Superior temporal gyrus (tissue), 1 donor: Measurements from ENCODE around the gene TCEANC2.
"Not testable (repeated sequence)": the region's sequence is repeated elsewhere in the genome, so short reads cannot be mapped to it uniquely, and the experiment has no call there.

Experiments
- DNase-seq: peaks from one replicate; pipeline ENCODE4 v3.0.0-alpha.2; 2016; ENCODE audit errors: extremely low spot score

The TCEANC2 gene

DNA sequence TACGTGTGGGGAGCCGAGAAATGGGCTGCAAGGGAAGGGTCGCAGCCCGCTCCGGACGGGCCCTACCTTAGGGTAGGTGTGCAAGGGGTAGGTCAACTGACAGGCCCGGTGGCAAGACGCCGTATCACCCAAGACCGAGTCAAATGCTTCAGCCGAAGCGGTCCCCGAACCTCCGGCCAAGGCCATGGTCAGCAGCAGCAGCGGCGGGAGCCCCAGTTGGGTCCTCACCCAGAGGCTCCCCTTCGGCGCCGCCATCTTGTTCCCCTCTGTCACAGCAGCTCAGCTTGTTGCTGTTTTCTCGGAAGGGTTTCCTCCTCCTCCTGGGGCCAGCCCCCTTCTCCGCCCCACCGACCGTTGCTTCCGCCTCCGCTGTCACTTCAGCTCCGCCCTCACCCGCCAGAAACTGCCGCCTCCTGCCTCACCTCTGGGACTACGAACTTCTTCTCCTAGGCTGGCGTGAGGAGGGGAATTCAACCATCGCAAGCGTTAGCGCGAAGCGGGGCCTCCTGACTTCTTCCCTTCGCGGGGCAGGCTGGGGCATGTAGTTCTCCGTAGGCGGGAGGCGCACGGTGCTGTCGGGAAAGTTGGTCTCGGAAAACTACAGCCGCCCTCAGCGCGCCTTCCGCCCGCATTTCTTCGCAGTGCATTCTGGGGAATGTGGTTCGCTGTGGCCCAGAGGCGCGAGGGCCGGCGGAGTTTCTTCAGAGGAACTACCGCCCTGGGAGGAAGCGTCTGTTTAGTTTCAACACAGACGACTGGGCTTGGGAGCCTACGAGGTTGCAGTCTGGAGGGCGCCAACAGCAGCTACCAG, at the start of gene TCEANC2, which contains the start of gene TMEM59:
Gene TCEANC2 (plus strand): TSS at position 675 of the 811 bp plus-strand sequence. CDS start 815 bp downstream, outside the sequence.
Gene TMEM59 (minus strand): TSS at position 271 of the 811 bp plus-strand sequence. CDS start 16 bp downstream, at position 255.
- peak; percentile 99 for DNase-seq

DNA sequence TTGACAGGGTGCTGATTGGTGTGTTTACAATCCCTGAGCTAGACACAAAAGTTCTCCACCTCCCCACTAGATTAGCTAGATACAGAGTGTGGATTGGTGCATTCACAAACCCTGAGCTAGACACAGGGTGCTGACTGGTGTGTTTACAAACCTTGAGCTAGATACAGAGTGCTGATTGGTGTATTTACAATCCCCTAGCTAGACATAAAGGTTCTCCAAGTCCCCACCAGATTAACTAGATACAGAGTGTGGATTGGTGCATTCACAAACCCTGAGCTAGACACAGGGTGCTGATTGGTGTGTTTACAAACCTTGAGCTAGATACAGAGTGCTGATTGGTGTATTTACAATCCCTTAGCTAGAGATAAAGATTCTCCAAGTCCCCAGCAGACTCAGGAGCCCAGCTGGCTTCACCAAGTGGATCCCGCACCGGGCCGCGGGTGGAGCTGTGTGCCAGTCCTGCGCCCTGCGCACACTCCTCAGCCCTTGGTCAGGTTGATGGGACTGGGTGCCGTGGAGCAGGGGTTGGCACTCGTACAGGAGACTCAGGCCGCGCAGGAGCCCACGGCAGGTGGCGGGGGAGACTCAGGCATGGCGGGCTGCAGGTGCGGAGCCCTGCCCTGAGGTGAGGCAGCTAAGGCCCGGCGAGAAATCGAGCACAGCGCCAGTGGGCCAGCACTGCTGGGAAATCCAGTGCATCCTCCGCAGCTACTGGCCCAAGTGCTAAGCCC, 49.5 kb upstream of the TCEANC2 start:
- not testable (repeated sequence) for DNase-seq

DNA sequence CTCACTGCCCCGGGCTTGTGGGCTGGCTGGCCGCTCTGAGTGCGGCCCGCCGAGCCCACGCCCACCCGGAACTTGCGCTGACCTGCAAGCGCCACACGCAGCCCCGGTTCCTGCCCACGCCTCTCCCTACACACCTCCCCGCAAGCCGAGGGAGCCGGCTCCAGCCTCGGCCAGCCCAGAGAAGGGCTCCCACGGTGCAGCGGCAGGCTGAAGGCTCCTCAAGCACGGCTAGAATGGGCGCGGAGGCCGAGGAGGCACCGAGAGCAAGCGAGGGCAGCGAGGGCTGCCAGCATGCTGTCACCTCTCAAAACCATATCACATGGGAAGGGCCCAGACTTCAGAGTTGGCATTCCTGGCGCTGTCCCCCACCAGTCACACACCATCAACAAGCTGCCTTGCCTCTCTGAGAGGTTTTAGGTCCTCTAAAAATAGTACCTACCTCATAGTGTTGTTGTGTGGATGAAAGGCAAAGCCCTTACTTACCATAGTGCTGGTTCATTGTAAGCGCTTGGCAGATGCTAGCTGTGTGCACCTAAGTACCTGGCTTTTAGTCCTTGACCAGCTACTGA, 48.8 kb upstream of the TCEANC2 start:
- no peak for DNase-seq

DNA sequence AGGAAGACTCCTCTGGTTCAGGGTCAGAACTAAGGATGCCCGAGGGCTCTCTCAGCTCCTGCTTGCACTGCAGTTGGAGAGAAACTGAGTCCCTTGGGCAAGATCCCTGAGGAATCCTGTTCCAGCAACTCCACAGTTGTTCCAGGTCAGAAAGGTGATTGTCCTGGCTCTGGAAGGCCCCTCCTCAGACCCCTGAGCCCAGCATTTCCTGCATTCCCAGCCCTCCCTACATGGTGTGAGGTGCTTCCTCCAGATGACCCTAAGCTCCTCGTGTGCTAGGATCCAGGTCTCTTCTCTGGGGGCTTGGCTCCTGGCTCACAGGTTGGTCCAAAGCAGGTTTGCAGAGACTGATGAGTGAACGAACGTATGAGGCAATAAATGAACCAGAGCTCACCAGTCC, 46.9 kb upstream of the TCEANC2 start:
- DNase-seq: no peak

DNA sequence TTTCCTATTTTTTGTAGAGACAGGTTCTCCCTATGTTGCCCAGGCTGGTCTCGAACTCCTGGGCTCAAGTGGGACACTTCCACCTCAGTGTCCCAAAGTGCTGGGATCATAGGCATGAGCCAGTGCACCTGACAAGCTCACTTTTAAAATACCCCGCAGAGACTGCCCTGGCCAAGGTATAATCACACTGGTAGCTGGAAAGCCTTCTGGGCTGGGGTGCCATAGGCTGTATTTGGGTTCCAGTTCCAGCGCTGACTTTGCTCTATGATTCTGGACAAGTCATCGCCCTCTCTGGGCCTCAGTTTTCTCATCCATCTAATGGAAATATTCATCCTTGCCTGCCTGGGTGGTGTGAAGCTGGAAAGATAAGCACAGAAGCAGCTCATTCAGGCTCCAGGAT, 45.8 kb upstream of the TCEANC2 start:
- DNase-seq: no peak

DNA sequence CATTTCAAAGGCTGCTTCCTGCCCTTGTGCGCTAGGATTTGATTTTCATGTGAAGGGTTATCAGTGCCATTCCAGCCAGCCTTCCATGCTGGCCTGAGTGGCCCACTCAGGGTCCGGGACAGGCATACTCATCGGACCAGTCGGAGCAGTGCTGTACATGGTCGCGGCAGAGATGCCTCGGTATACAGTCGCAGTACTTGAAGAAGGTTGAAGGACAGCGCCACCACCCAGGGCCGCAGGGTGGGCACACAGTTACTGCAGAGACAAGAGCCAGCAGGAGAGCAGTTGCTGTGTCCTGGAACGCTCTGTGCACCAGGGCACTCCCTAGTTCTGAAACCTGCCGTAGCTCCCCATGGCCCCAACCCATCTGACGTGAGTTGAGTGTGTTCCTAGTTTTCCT, 44.5 kb upstream of the TCEANC2 start:
- no peak for DNase-seq

DNA sequence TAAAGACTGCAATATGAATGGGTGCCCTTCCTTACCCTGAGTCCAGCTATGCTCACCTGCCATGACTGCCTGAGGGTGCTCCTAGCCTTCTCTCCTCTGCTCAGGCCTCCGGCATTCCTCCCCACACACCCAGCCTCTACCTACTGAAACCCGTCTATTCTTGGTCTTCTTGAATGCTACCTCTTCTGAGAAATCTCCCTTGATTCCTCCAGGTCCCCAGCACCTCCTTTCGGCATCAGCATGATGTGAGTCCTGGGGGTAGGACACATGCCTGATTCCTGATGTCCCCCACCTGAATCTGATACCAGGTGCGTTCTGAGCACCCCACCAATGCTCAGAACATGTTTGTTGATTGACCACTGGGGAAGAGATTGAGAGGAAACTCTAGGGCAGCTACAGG, 44.0 kb upstream of the TCEANC2 start:
- no peak for DNase-seq

DNA sequence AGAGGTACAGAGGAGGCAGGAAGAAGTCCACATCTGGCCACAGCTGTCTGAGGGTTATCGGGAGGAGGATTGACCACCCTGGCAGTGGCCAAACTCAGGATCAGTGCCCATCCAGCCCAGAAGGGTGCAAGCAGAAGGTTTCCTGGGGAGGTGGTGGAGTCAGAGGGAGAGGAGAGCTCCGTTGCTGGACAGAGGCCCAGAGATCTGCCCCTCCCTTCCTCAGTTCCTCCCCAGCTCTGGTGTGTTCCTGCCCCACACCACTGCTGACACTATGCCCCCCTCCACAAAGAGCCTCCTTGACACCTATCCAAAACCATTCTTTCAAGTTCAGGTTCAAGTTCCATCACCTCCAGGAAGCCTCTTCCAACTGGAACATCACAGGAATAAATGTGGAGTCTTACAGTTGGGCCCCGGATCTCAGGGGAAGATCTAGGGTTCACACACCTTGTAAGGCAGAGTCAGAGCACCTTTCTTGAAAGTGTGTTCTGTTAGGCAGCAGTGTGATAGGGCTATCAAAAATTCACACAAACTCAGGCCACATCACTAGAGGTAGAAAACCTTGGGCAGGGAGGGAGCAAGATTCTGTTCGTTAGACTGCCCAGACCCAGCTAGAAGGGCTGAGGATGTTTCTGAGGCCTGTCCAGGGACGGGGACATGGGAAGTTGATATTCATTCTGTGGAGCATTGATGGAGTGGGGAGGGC, 42.8 kb upstream of the TCEANC2 start:
- DNase-seq: no peak

DNA sequence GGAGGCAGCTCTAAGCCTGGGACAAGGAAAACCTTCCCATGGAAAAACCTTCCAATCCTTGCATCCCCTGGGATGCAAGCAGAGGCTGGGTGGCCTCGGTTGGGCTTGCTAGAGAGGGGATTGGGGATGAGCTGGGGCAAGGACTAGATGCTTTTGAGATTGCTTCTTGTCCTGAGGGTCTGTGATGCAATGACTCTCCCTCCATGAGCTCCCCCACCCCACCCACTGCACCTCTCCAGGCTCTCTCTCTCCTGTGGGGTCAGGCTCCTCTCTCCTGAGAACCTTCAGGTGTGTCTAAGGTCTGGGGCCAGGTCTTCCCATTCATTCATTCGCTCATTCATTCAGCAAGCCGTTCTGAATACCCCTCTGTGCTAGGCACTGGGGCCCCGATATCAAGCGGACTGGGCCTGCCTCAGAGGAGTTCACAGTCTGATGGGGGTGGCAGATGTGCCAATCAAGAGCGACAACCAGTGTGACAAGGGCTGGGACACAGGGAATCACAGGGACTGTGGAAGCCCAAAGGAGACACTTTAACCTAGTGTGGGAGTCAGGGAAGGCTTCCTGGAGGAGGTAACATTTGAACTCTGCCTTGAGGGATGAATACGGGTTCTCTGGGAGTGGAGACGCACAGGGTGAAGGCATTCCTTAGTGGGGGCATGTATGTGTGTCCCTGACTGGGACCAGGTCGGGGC, 41.9 kb upstream of the TCEANC2 start:
- no peak for DNase-seq

DNA sequence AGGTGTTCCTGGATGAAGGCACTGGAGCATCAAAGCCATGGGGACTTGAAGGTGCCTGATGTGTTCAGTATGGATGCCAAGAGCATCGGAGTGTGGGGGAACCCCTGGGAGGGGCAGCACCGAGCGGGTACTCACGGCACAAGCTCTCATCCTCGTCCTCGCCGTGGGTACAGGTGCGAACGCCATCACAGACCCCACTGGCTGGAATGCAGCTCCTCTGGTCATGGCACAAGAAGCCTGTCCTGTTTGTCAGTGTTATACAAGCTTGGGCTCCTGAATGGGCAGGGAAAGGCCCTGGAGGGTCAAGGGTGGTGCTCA, 41.4 kb upstream of the TCEANC2 start:
- DNase-seq: no peak

DNA sequence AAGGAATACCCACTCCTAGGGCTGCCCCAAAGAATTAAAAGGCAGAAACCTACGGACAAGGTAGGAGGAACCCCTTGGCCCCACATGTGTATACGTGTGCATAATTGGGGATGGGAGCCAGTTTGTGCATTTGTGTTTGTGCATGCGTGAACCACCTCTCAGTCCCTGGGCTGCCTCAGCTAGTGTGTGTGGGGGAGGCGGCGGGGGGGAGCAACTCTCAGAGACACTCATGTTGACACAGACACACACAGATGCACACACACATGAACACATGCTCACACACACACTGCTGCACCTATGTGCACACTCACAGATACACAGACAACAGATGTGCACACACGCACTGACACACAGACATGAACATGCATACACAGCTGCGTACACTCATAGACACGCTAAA, 40.5 kb upstream of the TCEANC2 start:
- DNase-seq: no peak

DNA sequence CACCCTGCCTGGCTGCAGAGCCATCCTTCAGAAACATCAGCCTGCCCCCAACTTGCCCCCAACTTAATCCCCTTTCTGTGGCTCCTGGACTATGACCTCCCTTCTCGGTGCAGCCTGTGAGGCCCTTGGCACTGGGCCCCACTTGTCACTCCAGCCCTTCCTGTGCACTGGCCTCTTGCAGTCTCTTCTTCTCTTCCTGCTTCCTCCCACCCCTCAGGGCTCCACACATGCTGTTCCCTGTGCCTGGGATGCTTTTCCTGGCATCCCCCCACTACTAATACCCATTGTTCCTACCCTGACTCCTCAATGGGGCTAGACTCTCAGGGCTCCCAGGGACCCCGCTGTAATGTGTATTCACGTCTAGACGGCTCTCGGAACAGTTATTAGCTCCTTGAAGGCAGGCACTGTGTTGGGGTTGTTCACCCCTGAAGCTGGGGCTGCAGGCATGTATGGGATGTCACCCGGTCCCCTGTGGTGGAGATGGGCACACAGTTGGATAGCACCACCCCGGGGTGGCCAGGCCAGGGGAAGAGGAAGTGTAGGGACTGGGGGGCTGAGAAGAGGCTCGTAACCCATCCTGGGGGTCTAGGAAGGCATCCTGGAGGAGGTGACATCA, 39.9 kb upstream of the TCEANC2 start:
- no peak for DNase-seq

DNA sequence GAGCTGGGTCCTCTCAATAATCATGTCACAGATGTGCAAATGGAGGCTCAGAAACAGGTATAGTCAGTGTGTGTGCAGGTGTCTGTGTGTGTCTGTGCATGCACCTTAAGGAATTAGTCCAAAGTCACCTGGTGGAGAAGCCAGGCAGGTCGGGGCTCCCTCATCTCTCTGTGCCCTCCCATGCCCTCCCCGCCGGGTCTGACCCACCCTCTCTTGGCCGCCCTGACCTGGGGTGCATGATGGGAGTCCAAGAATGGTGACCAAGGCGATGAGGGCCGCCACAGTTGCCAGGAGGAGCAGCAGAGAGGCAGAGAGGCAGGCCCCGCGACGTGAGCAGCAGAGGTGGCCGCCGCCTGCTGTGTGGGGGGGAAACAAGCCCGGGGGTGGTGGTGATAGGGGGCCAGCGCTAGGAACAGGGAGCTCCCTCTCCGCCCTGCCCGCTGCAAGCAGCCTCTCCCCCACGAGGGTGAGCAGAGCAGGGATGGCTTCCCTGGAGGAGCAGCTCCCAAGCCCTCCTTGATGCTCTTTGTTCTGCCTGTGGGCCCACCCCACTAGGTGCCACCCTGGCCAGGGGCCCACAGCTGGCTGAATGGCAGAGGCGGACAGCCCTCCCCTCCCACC, 39.3 kb upstream of the TCEANC2 start:
- no peak for DNase-seq

DNA sequence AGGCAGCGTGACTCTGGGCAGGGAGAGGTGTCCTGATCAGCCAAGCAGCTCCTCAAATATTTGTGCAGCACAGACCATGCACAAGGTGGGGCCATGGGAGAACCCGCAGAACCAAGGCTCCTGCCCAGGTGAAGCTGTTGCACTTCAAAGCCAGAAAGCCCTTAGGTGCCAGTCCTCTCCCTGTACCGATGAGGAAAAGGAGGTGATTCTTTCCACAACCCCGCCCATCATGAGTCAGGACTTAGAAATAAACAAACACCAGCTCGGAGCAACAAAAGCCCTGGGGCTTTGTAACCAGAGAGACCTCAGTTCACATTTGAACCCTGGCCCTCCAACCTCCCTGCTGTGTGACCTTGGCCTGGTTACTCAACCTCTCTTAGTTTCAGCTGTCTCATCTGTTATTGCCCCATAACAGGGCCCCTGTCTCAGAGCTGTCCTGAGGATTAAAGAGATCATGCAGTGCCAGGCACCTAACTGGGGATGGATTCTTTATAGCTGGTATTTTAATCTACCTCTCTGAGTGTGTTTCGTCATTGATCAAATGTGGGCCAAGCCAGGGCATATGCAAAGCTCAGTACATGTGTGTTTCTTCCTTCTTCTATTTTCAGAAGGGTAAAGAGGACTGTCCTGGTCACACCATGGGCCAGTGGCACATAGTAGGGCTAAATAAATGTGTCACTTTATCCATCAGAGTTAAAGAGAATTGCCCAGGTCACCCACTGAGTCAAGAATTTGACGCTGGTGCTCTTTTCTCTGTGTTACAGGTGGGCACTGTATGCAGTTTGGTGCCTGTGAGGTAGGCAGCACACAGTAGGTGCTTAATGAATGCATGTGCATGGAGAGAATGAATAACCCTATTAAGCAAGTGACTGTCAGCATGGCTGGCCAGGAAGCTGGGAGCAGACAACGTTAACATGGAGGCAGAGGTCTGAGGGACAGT, 36.8 kb upstream of the TCEANC2 start:
- DNase-seq: no peak

DNA sequence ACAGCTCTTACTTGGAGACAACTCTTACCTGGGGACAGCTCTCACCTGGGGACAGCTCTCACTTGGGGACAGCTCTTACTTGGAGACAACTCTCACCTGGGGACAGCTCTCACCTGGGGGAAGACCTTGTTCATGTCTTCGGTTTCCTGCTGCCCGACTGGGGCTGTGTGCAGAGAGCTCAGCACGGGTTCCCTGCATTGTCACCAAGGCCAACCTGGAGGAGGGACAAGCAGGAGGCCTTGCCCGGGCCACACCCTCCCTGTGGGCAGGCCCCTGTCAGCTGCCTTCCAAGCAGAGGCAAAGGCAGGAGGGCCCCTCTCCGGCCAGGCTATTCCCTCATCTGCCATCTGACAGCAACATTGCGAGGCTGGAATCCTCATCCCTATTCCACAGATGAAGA, 35.4 kb upstream of the TCEANC2 start, which contains the start of gene LDLRAD1:
Gene LDLRAD1 (minus strand): TSS at position 208 of the 400 bp plus-strand sequence. CDS start 74 bp downstream, at position 134.
- no peak for DNase-seq

DNA sequence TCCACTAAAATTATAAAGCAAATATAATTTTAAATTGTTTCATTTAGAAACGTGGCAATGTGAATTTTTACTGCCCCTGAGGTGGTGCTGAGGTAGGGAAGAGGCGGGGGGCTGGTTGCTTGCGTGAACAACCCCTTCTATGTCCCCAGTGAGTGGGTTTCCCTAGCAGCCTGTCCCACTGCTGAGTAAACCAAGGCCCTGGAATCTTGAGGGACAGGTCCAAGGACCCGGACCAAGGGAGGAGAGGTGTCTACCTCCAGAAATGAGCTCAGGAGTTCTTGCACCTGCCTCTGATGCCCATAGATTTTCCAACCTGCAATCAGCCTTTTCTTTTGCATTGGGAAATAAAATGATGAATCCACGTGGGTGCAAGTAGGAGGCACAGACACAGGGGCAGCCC, 34.8 kb upstream of the TCEANC2 start:
- no peak for DNase-seq

DNA sequence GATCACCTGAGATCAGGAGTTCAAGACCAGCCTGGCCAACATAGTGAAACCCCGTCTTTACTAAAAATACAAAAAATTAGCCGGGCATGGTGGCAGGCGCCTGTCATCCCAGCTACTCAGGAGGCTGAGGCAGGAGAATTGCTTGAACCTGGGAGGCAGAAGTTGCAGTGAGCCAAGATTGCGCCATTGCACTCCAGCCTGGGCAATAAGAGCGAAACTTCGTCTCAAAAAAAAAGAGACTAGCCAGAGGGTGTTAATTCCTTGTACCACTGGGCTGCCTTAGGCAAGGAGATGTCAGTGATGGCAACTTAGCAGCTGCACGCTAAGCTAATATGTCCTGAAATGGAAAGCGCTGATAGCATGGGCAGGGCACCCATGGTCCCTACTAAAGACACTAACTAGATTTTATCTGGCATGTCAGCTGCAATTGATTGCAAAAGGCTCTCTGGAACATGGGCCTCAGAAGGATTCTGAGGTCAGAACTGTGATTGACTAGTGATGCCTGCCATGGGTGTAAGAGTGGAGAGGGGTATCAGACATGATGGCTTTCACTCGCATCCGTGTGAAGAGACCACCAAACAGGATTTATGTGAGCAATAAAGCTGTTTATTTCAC, 33.7 kb upstream of the TCEANC2 start:
- DNase-seq: not testable (repeated sequence)

DNA sequence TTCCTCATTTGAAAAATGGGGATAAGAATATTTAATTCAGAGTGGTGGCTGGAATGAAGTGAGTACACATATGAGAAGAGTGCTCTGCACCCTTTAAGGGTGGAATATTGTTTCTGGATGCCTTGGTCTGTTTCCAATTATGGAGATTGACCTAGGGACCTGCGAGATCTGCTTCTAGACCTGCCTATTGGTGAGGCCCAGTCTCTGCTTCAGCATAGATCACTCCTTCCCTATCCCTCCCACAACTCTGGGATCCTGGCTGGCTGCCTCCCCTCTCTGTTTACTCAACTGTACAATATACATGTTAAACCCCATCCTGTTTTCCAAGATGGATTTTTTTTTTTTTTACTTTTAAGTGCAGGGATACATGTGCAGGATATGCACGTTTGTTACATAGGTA, 29.1 kb upstream of the TCEANC2 start:
- DNase-seq: no peak

DNA sequence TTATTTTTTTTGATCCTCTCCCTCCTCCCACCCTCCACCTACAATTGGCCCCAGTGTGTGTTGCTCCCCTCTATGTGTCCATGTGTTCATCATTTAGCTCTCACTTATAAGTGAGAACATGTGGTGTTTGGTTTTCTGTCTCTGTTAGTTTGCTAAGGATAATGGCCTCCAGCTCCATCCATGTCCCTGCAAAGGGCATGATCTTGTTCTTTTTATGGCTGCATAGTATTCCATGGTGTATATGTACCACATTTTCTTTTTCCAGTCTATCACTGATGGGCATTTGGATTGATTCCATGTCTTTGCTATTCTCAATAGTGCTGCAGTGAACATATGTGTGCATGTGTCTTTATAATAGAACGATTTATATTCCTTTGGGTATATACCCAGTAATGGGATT, 28.6 kb upstream of the TCEANC2 start:
- not testable (repeated sequence) for DNase-seq
